Measurements from ENCODE around the gene LRP2.
A peak's percentile ranks its signal among the peaks of the same experiment; 100 is the strongest.

LRP2 gene

GRCh38 chr2:169116327-169116726 lies 246.0 kb downstream of the LRP2 start:
- no peak for DNase-seq

DNA sequence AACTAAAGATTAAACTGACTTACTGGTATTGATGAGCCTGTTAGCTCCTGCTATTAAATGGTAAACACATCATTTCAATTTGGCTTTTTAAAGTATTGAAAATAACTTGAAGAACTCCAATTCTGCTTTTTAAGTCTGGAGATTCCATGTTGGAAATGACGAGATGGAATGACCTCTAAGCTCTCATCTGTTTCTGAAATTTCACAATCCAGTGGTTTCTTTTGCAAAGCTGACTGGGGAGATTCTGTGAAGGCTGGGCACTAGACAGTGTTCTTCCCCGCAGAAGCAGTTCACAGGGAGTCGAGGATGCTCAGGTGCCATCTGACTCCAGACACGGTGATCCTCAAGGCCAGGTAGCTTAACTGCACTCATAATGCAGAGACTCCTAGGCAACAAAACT lies 248.3 kb downstream of the LRP2 start:
- DNase-seq = no peak

GRCh38 chr2:169112841-169113240 lies 249.5 kb downstream of the LRP2 start:
- DNase-seq = no peak

DNA sequence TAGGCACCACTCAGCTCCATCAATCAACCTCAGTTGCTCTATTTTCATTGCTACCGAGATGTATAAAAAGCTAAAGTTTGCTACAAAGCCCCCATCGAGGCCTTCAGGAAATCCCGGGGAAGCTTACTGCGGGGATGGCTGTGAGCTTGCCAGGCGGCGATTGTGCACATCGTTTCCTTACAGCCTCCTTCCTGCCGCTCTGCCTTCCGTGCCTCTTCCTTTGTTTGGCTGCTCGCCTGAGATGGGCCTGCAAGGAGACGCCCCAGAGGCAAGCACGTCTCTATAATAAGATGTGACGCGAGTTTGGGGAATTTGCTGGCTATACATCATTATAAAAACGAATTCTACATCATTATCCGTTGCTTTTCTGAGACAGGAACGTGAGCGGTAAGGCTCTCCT lies 251.4 kb downstream of the LRP2 start:
- no peak for DNase-seq

- no peak for DNase-seq
Observed at GRCh38 chr2:169110419-169110818, 251.9 kb downstream of the LRP2 start.

DNA sequence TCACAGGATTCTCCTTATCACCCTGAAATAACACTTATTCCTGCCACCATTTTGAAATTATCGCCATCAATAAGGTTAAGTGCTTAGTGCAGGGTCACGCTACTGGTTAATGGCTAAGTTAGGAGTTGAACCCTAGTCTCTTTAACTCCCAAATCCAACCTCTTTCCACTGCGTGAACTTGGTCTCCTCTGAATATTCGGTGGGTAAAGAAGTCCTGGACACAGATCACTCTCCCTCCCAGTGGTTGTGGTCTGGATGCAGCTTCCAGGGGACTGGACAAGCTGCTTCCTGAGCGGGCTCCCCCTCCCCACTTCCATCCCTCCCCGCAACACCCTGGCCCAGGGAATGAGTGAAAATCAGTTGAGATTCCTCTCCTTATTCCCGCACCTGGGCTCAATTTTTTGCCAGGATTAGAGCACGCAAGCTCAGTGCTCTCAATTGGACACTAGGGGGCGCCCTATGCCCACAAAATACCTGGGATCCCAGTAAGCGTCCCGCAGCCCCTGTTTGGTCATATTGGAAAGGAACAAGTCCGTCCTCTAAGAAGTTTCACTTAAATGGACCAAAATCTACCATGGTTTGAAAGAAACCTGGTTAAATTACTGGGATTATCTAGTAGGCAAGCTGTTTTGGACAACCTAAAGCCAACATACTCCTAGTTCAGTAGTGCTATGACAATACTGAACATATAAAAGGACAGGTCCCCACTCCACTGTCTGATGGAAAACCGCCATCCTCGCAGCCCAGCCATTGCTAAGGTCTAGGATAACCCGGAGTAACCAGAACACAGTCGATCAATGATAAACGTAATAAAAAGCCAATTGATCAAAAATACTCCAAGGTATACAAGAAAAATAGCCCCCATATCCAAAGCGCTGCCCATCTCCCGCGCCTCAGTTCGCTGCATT lies 252.6 kb downstream of the LRP2 start:
- DNase-seq = peak; percentile 32

- no peak for DNase-seq
Observed at GRCh38 chr2:169108099-169108884, 254.0 kb downstream of the LRP2 start.

DNA sequence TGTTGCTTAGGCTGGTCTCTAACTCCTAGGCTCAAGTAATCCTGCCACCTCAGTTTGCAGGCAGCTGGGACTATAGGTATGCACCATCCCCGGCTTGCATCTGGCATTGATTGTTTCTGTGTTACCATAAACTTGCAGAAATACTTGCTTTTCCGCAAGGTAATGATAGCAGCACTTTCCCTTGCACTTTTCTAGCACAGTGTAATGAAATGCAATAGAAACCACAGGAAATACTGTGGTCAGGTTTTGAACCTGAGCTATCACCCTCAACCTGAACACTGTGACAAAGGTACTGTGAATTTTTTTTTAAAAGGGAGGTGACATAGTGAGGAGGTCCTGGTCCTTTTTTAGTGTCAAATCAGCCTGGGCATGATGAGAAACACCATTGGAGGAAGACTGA lies 254.7 kb downstream of the LRP2 start:
- no peak for DNase-seq

- DNase-seq = no peak
Observed at GRCh38 chr2:169106563-169107545, 255.5 kb downstream of the LRP2 start.

GRCh38 chr2:169106134-169106533 lies 256.2 kb downstream of the LRP2 start:
- DNase-seq = no peak

DNA sequence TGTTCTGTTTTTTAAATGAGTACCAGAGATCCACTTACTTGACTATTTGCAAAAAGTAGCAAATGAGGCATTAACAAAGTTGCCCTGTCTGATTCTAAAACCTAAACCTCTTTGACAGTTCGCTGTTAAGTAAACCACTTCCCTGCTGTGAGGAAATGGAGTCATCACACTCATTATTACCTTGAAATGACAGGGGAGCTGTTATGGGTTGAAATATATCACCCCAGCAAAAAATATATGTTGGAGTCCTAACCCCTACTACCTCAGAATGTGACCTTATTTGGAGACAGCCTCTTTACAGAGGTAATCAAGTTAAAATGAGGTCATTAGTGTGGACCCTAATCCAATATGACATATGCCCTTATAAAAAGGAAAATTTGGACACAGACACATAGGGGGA lies 256.9 kb downstream of the LRP2 start:
- no peak for DNase-seq

DNA sequence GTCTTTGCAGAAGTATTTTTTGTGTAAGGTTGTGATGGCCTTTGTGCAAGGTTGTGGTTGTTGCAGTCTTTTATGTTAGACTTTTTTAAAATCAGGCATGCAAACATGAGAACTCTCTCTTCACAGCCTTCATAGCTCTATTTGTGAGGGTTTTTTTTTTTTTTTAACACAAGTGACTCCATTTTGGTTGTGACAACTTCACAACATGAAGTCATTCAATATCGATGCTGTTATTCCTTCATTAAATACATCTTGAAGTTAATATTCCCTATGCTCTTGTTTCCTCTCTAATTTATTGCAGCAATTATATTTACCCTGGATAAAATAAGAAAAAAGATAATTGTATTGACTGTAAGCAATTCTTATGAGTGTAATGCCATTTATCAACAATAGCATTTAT lies 257.5 kb downstream of the LRP2 start:
- no peak for DNase-seq

DNA sequence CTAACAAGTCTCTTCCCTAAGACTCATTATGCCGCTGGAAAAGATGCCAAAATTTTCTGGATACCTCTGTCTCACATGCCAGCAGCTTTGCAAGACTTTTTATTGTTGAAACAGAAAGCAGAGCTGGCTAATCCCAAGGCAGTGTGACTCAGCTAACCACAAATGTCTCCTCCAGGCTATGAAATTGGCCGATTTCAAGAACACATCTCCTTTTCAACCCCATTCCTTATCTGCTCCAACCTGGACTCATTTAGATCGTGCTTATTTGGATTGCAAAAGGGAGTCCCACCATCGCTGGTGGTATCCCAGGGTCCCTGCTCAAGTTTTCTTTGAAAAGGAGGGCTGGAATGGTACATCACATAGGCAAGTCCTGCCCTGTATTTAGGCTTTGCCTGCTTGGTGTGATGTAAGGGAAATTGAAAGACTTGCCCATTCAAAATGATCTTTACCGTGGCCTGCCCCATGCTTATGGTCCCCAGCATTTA lies 266.7 kb downstream of the LRP2 start:
- DNase-seq = no peak

DNA sequence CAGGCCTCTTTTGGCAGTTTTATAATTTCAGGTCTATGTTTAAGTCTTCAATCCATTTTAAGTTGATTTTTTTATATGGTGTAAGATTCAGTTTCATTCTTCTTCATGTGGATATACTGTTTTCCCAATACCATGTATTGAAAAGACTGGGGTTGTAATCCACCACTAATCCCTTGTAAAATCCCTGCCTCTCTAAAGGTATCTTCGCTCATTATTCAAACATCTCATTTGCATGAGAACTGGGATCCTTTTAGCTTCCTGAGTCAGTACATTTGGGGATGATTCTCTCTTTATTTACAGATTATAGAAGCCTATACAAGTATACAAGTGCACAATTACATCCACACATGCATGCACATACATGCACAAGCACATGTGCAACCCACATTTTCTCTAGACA lies 267.7 kb downstream of the LRP2 start:
- no peak for DNase-seq

DNA sequence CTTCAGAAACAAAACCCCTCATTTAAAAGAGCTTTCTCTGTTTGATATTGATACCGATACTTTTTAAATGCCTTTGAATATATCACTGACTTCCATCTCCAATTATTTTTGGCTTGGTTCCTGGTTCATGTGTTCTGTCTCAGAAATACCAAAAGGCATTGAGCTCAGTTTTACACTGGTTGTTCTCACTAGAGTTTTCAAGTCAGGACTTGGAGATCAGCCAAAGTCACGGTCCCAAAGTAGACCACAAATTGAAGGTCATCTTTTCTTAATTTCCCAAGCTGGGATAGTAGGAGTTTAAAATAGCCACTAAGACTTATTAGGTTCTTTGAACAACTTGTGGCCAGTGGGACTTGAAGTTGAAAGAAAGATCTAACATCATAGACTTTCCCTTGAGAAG lies 268.8 kb downstream of the LRP2 start:
- no peak for DNase-seq

DNA sequence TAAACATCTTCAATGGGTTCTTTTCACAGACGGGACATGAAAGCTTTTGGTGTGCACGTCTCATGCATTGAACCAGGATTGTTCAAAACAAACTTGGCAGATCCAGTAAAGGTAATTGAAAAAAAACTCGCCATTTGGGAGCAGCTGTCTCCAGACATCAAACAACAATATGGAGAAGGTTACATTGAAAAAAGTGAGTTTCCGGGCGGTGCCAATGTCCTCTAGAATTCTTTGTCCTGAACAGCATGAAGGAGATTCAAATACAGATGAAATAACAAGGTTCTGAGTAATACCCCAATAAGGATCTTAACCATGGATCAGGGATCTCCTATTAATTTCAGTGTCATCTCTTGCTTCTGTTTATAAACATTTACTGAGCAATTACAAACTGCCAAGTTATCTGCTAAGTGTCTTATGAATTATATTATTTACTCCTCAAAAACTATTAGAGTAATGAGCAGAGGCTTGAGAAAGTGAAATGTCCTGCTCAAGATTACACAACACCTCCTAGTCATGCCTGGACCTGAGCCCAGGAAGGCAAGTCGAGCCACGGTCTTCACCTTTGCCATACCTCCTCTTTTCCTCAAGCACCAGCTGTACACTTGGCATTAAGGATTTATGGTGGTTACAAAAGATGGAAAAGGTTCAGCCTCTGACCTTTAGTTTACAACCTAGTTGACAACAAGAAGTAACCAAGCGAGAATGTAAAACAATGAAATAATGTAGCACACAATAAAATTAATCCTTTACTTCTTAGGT lies 270.4 kb downstream of the LRP2 start:
- DNase-seq = no peak

GRCh38 chr2:169091256-169091655 lies 271.1 kb downstream of the LRP2 start:
- no peak for DNase-seq

GRCh38 chr2:169090133-169090820 lies 272.1 kb downstream of the LRP2 start:
- DNase-seq = no peak

GRCh38 chr2:169089182-169089581 lies 273.2 kb downstream of the LRP2 start:
- no peak for DNase-seq

DNA sequence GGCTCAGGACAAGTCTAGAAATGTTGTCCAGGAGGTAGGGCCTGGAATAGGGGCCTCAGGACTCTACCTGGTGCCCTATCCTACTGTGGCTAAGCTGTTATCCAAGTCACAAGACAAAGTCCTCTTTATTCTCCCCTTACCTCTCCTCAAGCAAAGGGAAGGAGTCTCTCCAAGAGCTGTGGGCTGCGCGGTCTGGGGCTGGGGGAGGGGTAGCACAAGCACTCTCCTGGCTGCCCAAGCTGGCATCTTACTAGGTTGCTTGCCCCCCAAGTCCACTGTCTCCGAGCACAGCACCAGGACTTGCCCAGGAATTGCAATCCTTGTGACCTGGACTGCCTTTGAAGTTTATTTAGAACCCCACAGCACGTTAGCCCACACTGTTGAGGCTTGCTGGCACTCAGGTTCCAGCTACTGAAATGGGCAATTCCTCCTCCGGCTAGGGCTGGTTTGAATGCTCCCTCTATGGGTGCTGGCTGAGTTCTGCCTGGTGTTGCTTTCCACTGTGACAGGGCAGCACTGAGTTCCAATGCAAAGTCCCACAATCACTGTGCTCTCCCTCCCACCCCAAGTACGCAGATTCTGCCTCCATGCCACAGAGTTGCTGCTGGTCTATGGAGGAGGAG lies 274.5 kb downstream of the LRP2 start:
- DNase-seq = no peak

Measured in NCI-H1436 treated with DMSO at 0.1 percent for 48 hours (cell line).